ENCODE data around the gene GMDS. TPM values are rescaled to one million over a fixed set of nuclear protein-coding genes. Genes with fewer than 3 reads are reported as not detected.

Gene GMDS
- total RNA-seq, 1 experiment from 2014 or later: 27.6 TPM

DNA sequence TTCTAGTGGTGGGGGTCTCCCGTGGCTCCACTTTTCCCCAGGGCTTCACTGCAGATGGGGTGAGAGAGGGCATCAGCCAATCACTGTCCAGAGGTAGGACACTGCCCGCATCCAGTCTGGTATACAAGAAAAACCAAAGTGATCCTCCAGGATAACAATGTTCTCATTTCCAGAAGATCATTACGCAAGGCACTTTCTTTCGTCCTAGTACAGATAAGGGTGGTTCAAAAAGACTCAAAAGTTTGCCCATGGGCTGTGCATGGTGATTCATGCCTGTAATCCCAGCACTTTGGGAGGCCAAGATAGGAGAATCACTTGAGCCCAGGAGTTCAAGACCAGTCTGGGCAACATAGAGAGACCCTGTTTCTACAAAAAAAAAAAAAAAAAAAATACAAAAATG, 16.4 kb downstream of the GMDS start:
- no peak overlapping the region for H3K56ac ChIP-seq (ENCODE audit: insufficient read length, low read depth, low read length)
- H3K79me1 ChIP-seq (ENCODE audit: insufficient read depth, low read depth, low read length, poor library complexity, severe bottlenecking): peaks cover 4% of the 10 kb centered on the region
- no peaks in the 10 kb centered on the region for H3K9me3 Mint-ChIP-seq
- H3K4me1 Mint-ChIP-seq: peaks cover 36% of the 10 kb centered on the region in 2 experiments
- no peak overlapping the region for H2AK5ac ChIP-seq (ENCODE audit: insufficient read length, low read length)
- no peak overlapping the region for H2AFZ ChIP-seq (ENCODE audit: low read length)
- no peak overlapping the region for H3K4me2 ChIP-seq (ENCODE audit: insufficient read depth, insufficient read length, low read length)
- no CpG with 5 or more reads among the region's 4 CpGs for WGBS (ENCODE audit: extremely low coverage, insufficient read length, low lambda C conversion rate)
- H3K23ac ChIP-seq (ENCODE audit: insufficient read length, low read depth, low read length): no peak overlapping the region
- H3K36me3 Mint-ChIP-seq (ENCODE audit: insufficient read depth in 1 of 3, low read depth in 3 of 3): no peaks in the 10 kb centered on the region; a peak in 1 of 7 replicates
- H3K4me1 ChIP-seq (ENCODE audit: insufficient read depth, low read length): 0 out of 2 replicates have a peak, but pooled peaks cover 3% of the 10 kb centered on the region
- H3K27ac ChIP-seq (ENCODE audit: insufficient read length, low read depth, low read length): no peak overlapping the region
- 0 out of 7 replicates have a peak overlapping the region, but pooled peaks of 1 of the 3 experiments have one; percentile 77 for H3K27ac Mint-ChIP-seq
- no peaks in the 10 kb centered on the region for H3K27me3 Mint-ChIP-seq (ENCODE audit: low read depth)
- no peaks in the 10 kb centered on the region for H3K27me3 ChIP-seq (ENCODE audit: insufficient read depth, low read length)
- H3K4ac ChIP-seq (ENCODE audit: low read depth, low read length): no peak overlapping the region
- no peak overlapping the region for H4K8ac ChIP-seq (replicated peaks; ENCODE audit: insufficient read length, low read depth, low read length)
- TF ChIP-seq, protein P1, sequence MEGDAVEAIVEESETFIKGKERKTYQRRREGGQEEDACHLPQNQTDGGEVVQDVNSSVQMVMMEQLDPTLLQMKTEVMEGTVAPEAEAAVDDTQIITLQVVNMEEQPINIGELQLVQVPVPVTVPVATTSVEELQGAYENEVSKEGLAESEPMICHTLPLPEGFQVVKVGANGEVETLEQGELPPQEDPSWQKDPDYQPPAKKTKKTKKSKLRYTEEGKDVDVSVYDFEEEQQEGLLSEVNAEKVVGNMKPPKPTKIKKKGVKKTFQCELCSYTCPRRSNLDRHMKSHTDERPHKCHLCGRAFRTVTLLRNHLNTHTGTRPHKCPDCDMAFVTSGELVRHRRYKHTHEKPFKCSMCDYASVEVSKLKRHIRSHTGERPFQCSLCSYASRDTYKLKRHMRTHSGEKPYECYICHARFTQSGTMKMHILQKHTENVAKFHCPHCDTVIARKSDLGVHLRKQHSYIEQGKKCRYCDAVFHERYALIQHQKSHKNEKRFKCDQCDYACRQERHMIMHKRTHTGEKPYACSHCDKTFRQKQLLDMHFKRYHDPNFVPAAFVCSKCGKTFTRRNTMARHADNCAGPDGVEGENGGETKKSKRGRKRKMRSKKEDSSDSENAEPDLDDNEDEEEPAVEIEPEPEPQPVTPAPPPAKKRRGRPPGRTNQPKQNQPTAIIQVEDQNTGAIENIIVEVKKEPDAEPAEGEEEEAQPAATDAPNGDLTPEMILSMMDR (conservative IDR thresholded peaks at IDR 0.05): no peak
- no peak overlapping the region for H4K5ac ChIP-seq (ENCODE audit: insufficient read length, low read depth, low read length)
- H4K20me1 ChIP-seq (ENCODE audit: control insufficient read depth, insufficient read depth, insufficient read length): no peaks in the 10 kb centered on the region
- no peak overlapping the region for H3T11ph ChIP-seq (ENCODE audit: low read length)
- no peak overlapping the region for H2BK15ac ChIP-seq (ENCODE audit: low read depth, low read length)
- no peaks in the 10 kb centered on the region; the same call in 1 of the 2 replicates for H3K79me2 ChIP-seq (ENCODE audit: insufficient read depth, low read length)
- no peak overlapping the region for H2BK20ac ChIP-seq (ENCODE audit: low read depth, low read length, poor library complexity, severe bottlenecking)
- H3K23me2 ChIP-seq (ENCODE audit: insufficient read length, low read depth, low read length, poor library complexity, severe bottlenecking): no peaks in the 10 kb centered on the region
- H3K18ac ChIP-seq (ENCODE audit: insufficient read length, low read depth, low read length): no peak overlapping the region
- H2BK5ac ChIP-seq (ENCODE audit: insufficient read length, low read length): no peak overlapping the region
- no peak overlapping the region for H3K14ac ChIP-seq (ENCODE audit: insufficient read depth, low read length)
- no peak overlapping the region for H2BK12ac ChIP-seq (ENCODE audit: insufficient read length, low read depth, low read length)
- DNase-seq: no peak
- no peak overlapping the region for H3K9ac ChIP-seq (ENCODE audit: extremely low read depth, insufficient read length, low read length)
- no peak overlapping the region for H3K4me3 Mint-ChIP-seq
- H3K9me3 ChIP-seq (ENCODE audit: control insufficient read depth, low read depth, low read length): no peaks in the 10 kb centered on the region
- no peak overlapping the region for H4K91ac ChIP-seq (ENCODE audit: insufficient read length, low read depth, low read length)
- H2BK120ac ChIP-seq (ENCODE audit: low read depth, low read length, poor library complexity, severe bottlenecking): no peak overlapping the region
